Subcutaneous preadipocyte (primary cell): ENCODE data around the gene PON2. TPM values are rescaled to one million over a fixed set of nuclear protein-coding genes. Genes with fewer than 3 reads are reported as not detected.

Experiments used
- total RNA-seq: library from RNA; depleted of rRNA; stranded (reverse); fragments of >200 nt; gene quantifications from 2 replicates; pipeline ENCODE4 v1.2.3, GENCODE V29; 2012

PON2 gene
- 38.5 and 41.2 TPM in 2 replicates for total RNA-seq

DNA sequence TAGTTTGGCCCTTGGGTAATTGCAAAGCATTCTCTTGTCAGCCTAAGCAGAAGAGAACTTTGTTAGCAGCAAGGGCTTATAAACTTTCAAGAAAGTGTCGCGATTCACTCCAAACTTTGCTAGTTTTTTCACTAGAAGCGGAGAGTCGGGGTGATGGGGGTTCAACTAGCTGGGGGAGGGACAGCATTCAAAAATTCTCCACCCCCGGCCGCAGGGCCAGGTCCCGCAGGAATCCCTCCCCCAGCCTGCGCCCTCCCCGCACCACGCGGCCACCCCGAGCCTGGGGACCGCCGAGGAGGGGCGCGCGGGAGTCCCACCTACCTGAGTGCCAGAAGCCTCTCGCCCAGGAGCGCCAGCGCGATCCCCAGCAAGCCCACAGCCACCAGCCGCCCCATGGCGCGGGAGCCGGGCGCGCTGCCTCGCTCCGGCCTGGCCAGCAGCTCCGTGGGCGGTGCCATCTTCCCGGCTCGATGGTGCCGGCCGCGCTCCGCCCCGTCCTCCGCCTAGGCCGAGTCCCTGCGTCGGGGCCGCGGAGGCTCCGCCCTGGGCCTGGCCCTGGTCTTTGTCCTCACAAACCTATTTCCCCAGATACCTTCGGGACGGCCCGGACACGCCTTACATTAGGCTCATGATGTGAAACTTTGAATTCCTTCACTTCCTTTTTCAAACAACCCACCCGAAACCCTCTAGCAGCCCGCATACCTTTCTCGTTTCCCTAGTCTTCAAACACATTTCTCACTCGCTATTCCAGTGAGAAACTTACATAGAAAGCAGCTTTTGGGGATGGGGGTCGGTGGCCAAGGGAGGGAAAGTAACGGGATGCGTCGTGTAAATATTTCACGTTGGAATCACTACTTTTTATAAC, at the start of gene PON2:
Gene PON2, minus strand, starts transcription at position 472 of the 865 bp plus-strand sequence. Its CDS starts 77 bp downstream, at position 395.

DNA sequence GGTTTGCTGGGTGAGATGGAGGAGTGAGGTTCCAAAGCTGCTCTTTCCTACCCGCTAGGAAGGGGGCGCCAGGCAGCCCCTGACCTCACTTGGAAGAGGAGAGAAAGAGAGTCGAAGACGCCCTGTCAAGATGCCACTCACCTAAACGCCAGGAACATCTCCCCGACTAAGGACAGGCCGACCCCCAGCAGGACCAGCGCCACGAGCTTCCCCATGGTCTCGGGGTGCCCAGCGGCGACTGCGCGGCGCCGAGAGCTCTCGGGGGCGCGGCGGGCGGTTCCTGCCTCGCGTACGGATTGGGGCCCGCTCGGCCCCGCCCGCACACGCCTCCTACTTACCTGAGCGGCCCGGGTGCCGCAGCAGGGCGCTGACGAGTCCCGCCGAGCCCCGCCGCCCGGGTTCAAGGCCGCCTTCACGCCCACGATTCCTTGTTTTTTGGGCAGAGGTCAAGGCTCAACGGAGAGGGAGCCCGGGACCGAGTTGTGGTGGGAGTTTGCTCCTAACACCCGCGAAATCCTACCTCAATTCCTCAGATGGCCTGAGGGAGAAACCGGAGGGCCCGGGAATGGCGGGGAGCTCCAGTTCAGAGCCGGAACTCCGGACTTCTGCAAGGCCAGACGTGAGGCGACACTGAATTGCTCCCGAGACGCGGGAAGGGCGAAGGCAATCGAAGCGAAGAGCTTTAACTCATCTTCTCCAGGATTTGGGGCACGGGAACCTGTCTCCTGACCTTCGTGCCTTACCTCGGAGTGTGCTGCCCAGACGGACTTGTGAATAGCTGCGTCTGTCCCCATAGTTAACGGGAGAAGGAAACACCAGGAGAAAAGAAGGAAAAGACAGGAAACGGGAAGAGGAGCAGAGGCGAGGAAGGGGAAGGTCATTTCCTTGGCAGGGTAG, 38.4 kb downstream of the PON2 start, which contains the start of gene PON3:
Gene PON3, minus strand, starts transcription at position 240 of the 897 bp plus-strand sequence. Its CDS starts 25 bp downstream, at position 215.

Other genes starting within 250 kb of the PON2 start
- not detected in 2 replicates for gene PON1, start 110.5 kb downstream of the PON2 start, total RNA-seq
- gene PON3, start 38.7 kb downstream of the PON2 start, total RNA-seq: 0.37 and 0.59 TPM in 2 replicates
- gene ASB4, start 50.9 kb upstream of the PON2 start, total RNA-seq: not detected in 2 replicates
- gene PDK4, start 161.5 kb upstream of the PON2 start, total RNA-seq: 0.78 and 5.5 TPM in 2 replicates